Measurements from ENCODE around the gene NMT1.
A peak's percentile ranks its signal among the peaks of the same experiment; 100 is the strongest.

NMT1 gene

DNA sequence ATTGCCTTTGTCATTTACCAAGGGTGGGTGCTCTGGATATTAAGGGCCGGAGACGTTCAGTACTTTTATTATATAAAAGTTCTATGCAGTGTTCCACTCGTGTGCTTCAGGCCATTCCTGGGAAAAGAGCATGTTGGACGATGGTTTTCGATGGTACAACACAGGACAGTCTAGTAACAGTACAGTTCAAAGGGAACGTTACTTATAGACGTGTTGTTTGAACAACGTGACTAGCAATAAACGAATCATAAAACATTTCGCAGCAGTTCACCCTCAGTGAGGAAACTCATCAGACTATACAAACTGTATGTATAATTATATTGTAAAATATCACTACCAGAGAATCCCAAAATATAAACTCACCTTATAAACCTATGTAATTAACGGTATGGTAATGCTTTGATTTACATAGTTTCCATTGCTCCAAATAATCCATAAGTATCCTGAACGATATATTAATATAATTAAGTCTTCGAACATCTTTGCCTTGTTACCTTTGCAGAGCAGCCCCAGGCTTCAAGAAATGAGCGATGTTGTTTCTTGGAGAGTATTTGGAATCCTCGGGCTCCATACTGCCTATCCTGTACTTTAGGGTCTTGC lies 589 bp downstream of the NMT1 start:
- peaks cover 16% of the 10 kb centered on the region for H3K4me1 ChIP-seq
- peak overlapping the region; percentile 92 for H3K27ac ChIP-seq
- peak overlapping the region; percentile 74 for H3K9ac ChIP-seq
- TF ChIP-seq CTCF (IDR thresholded peaks at IDR 0.05) = no peak
- H3K9me3 ChIP-seq (ENCODE audit: control insufficient read depth, low read length) = no peaks in the 10 kb centered on the region
- no peaks in the 10 kb centered on the region for H3K27me3 ChIP-seq (ENCODE audit: control insufficient read depth, insufficient read depth, low read length)
- H3K4me2 ChIP-seq (ENCODE audit: low read length) = peak overlapping the region; percentile 71
- peaks cover 45% of the 10 kb centered on the region for H3K79me2 ChIP-seq
- peak overlapping the region; percentile 99 for H3K4me3 ChIP-seq (ENCODE audit: low read depth, low read length)
- peak overlapping the region; percentile 98 for H2AFZ ChIP-seq
- no peaks in the 10 kb centered on the region for H3K36me3 ChIP-seq (ENCODE audit: control insufficient read depth, insufficient read depth, low read length)

DNA sequence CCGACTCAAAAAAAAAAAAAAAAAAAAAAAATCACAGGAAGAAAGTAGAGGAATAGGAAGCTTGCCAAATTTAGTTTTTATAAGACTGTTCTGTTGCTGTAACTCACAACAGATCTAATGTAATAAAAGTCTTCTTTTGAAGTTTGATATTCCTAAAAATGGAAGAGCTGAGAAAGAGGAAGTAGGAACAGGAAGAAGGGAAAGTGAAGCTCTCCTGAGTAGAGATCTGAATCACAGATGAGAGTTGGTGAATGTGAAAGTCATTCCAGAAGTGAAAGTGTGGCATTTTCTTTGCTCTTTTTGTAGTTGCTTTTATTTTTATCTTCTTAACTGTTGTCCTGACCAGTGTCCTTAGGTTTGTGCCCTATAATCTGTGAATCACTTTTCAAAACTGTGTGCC lies 2.1 kb downstream of the NMT1 start:
- no peak overlapping the region for H3K4me2 ChIP-seq (ENCODE audit: low read length)
- H3K79me2 ChIP-seq = peaks cover 50% of the 10 kb centered on the region
- no peaks in the 10 kb centered on the region for H3K9me3 ChIP-seq (ENCODE audit: control insufficient read depth, low read length)
- H3K9ac ChIP-seq = no peak overlapping the region
- H2AFZ ChIP-seq = no peak overlapping the region
- no peak overlapping the region for H3K4me3 ChIP-seq (ENCODE audit: low read depth, low read length)
- no peaks in the 10 kb centered on the region for H3K27me3 ChIP-seq (ENCODE audit: control insufficient read depth, insufficient read depth, low read length)
- no peak for TF ChIP-seq CTCF (IDR thresholded peaks at IDR 0.05)
- H3K4me1 ChIP-seq = peaks cover 16% of the 10 kb centered on the region
- no peaks in the 10 kb centered on the region for H3K36me3 ChIP-seq (ENCODE audit: control insufficient read depth, insufficient read depth, low read length)
- H3K27ac ChIP-seq = no peak overlapping the region

GRCh38 chr17:45067637-45068036 lies 6.5 kb downstream of the NMT1 start:
- H3K36me3 ChIP-seq (ENCODE audit: control insufficient read depth, insufficient read depth, low read length) = no peaks in the 10 kb centered on the region
- H3K27ac ChIP-seq = no peak overlapping the region
- H3K27me3 ChIP-seq (ENCODE audit: control insufficient read depth, insufficient read depth, low read length) = no peaks in the 10 kb centered on the region
- TF ChIP-seq CTCF (IDR thresholded peaks at IDR 0.05) = no peak
- H3K4me3 ChIP-seq (ENCODE audit: low read depth, low read length) = no peak overlapping the region
- H3K9ac ChIP-seq = no peak overlapping the region
- H3K79me2 ChIP-seq = peaks cover 48% of the 10 kb centered on the region
- no peak overlapping the region for H2AFZ ChIP-seq
- no peaks in the 10 kb centered on the region for H3K9me3 ChIP-seq (ENCODE audit: control insufficient read depth, low read length)
- H3K4me2 ChIP-seq (ENCODE audit: low read length) = no peak overlapping the region
- peaks cover 4% of the 10 kb centered on the region for H3K4me1 ChIP-seq

- Histone ChIP-seq H3K79me2 (peaks cover 47% of the 10 kb centered on the region), H3K4me3 (ENCODE audit: low read depth, low read length) (no peak overlapping the region), H3K4me1 (no peaks in the 10 kb centered on the region), H3K27me3 (ENCODE audit: control insufficient read depth, insufficient read depth, low read length) (no peaks in the 10 kb centered on the region), H3K9ac (no peak overlapping the region), H3K27ac (no peak overlapping the region), H2AFZ (no peak overlapping the region), H3K4me2 (ENCODE audit: low read length) (no peak overlapping the region), H3K9me3 (ENCODE audit: control insufficient read depth, low read length) (no peaks in the 10 kb centered on the region), H3K36me3 (ENCODE audit: control insufficient read depth, insufficient read depth, low read length) (no peaks in the 10 kb centered on the region)
- no peak for TF ChIP-seq CTCF (IDR thresholded peaks at IDR 0.05)
Measured at GRCh38 chr17:45070001-45070400, 8.9 kb downstream of the NMT1 start.

- no peak overlapping the region for H3K27ac ChIP-seq
- H3K9ac ChIP-seq = no peak overlapping the region
- no peak overlapping the region for H3K4me3 ChIP-seq (ENCODE audit: low read depth, low read length)
- no peaks in the 10 kb centered on the region for H3K9me3 ChIP-seq (ENCODE audit: control insufficient read depth, low read length)
- H3K4me2 ChIP-seq (ENCODE audit: low read length) = no peak overlapping the region
- no peaks in the 10 kb centered on the region for H3K27me3 ChIP-seq (ENCODE audit: control insufficient read depth, insufficient read depth, low read length)
- no peaks in the 10 kb centered on the region for H3K4me1 ChIP-seq
- no peak overlapping the region for H2AFZ ChIP-seq
- H3K36me3 ChIP-seq (ENCODE audit: control insufficient read depth, insufficient read depth, low read length) = no peaks in the 10 kb centered on the region
- TF ChIP-seq CTCF (IDR thresholded peaks at IDR 0.05) = no peak
- peaks cover 49% of the 10 kb centered on the region for H3K79me2 ChIP-seq
Measured at GRCh38 chr17:45070809-45071208, 9.7 kb downstream of the NMT1 start.

Measured in parathyroid adenoma (tissue), 2 donors.